PFSK-1 (cell line): ENCODE measurements around the gene MAN2B2.

Experiments used
- FOXP2 ChIP-seq: optimal IDR thresholded peaks from 2 replicates; pipeline ENCODE3; 2011; ENCODE audit warnings: borderline replicate concordance, control low read depth, inconsistent platforms; ENCODE audit not compliant: insufficient read depth; ENCODE audit errors: extremely low read length, extremely low read depth
- POLR2AphosphoS5 ChIP-seq: IDR thresholded peaks from 2 replicates; pipeline ENCODE4 v1.6.1; 2012; ENCODE audit warnings: low read depth, mild to moderate bottlenecking, control low read depth, low read length, moderate library complexity
- SIN3A ChIP-seq: IDR thresholded peaks from 2 replicates; pipeline ENCODE4 v1.6.1; 2012; ENCODE audit warnings: mild to moderate bottlenecking, low read length, moderate library complexity, borderline replicate concordance; ENCODE audit not compliant: insufficient read depth
- TAF1 ChIP-seq: IDR thresholded peaks from 2 replicates; pipeline ENCODE4 v1.6.1; 2012; ENCODE audit warnings: low read length, control low read depth, borderline replicate concordance; ENCODE audit not compliant: insufficient read depth
- TF ChIP-seq, protein P1 (sequence below), 2 experiments: IDR thresholded peaks; 2 replicates each; pipeline versions ENCODE4 v1.6.1 to v1.8.0; 2011 to 2012; ENCODE audit warnings: low read depth in 2 of 2, low read length in 2 of 2, control low read depth in 1 of 2, inconsistent platforms in 1 of 2, mild to moderate bottlenecking in 1 of 2, moderate library complexity in 1 of 2; ENCODE audit not compliant: insufficient read depth in 1 of 2

Gene MAN2B2

DNA sequence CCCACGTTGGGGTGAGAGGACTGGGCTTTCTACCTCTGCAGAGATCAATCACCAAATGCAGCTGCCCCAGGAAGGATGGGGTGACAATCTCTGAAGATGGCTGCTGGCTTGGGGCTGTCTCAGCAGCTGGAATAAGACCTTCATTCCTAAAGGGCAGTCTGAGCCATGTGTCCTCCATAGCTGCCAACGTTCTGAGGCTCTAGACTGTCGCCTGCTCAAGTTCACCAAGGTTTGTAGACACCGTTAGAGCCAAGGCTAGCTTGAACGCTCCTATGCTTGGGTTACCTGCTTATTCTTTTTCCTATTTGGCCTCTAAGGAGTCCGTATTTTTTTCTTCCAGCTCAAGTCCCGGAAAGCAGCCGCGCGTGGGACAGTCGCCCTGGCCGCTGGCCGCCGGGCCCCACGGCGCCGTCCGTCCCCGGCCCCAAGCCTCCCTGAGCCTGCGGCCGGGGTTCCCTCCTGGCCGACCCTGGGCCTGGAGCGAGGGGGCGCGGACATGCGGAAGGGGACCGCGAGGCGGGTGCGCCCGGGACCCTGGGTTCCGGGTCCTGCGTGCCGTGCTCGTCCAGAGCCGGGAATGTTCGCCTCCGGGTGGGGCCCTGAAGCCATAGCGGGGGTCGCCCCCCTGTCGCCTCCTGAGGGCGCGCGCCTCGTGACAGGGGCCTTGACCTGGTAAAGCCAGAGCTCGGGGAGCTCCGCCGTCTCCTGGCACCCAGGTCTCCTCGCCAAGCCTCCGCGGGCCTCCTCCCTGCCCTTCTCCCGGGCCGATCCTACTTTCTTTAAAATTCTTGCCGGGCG, 88.8 kb downstream of the MAN2B2 start:
- TF ChIP-seq, protein P1, sequence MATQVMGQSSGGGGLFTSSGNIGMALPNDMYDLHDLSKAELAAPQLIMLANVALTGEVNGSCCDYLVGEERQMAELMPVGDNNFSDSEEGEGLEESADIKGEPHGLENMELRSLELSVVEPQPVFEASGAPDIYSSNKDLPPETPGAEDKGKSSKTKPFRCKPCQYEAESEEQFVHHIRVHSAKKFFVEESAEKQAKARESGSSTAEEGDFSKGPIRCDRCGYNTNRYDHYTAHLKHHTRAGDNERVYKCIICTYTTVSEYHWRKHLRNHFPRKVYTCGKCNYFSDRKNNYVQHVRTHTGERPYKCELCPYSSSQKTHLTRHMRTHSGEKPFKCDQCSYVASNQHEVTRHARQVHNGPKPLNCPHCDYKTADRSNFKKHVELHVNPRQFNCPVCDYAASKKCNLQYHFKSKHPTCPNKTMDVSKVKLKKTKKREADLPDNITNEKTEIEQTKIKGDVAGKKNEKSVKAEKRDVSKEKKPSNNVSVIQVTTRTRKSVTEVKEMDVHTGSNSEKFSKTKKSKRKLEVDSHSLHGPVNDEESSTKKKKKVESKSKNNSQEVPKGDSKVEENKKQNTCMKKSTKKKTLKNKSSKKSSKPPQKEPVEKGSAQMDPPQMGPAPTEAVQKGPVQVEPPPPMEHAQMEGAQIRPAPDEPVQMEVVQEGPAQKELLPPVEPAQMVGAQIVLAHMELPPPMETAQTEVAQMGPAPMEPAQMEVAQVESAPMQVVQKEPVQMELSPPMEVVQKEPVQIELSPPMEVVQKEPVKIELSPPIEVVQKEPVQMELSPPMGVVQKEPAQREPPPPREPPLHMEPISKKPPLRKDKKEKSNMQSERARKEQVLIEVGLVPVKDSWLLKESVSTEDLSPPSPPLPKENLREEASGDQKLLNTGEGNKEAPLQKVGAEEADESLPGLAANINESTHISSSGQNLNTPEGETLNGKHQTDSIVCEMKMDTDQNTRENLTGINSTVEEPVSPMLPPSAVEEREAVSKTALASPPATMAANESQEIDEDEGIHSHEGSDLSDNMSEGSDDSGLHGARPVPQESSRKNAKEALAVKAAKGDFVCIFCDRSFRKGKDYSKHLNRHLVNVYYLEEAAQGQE (IDR thresholded peaks at IDR 0.05; ENCODE audit: insufficient read depth in 1 of 2, low read depth in 2 of 2, low read length in 2 of 2) = no peak
- TF ChIP-seq POLR2AphosphoS5 (no peak), SIN3A (no peak), TAF1 (no peak), FOXP2 (no peak)

DNA sequence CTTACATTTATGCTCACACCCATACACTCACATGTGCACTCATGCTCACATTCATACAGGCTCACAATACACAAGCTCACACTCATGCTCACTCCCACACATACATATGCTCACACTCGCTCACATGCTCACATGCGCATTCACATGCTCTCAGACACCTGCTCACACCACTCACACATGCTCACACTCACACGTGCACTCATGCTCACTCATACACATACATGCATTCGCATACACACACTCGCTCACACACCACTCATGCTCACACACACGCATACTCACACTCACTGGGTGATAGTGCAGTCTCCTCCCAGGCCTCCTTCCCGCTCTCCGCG, 90.3 kb downstream of the MAN2B2 start:
- no peak for TF ChIP-seq POLR2AphosphoS5
- TF ChIP-seq TAF1 = no peak
- no peak for TF ChIP-seq SIN3A
- TF ChIP-seq, protein P1 (IDR thresholded peaks at IDR 0.05; ENCODE audit: insufficient read depth in 1 of 2, low read depth in 2 of 2, low read length in 2 of 2) = no peak
- no peak for TF ChIP-seq FOXP2

DNA sequence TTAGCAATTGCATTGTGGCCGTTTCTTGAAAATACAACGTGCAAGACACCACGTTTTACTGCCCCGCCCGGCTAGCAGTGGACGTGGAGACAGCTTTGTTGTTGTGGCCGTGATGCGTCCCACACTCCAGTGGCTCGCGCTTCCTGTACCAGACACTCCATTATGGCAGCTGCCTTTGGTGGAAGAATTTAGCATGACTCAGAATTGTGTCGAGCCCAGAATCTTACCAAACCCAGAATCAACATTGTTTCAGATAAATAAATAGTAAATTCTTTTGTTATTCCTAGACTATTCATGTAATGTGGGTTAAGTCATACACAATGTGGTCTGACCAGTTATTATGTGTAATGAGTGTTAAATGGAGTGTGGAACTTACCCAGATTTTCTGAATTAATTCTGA, 93.4 kb downstream of the MAN2B2 start:
- TF ChIP-seq SIN3A (no peak), FOXP2 (no peak), TAF1 (no peak), POLR2AphosphoS5 (no peak)
- TF ChIP-seq, protein P1 (IDR thresholded peaks at IDR 0.05; ENCODE audit: insufficient read depth in 1 of 2, low read depth in 2 of 2, low read length in 2 of 2) = no peak

DNA sequence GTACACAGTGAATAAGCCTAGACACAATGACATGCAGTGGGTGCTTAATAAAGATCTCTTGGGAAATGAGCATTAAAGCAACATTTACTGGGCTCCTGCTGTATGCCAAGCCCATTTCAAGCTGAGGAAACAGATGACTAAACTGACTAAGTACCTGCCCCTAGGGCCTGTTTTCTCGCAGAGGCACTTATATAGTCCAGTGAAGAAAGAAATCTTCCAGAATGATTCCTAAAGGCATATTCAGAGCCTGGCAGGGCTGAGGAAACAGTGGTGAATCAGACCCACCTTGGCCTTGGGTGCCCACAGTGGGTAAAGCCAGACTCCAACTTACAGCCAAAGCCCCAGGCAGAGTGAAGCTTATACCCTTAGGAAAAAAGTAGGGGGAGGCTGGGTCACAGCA, 96.7 kb downstream of the MAN2B2 start:
- TF ChIP-seq SIN3A (no peak), POLR2AphosphoS5 (no peak), TAF1 (no peak), FOXP2 (no peak)

DNA sequence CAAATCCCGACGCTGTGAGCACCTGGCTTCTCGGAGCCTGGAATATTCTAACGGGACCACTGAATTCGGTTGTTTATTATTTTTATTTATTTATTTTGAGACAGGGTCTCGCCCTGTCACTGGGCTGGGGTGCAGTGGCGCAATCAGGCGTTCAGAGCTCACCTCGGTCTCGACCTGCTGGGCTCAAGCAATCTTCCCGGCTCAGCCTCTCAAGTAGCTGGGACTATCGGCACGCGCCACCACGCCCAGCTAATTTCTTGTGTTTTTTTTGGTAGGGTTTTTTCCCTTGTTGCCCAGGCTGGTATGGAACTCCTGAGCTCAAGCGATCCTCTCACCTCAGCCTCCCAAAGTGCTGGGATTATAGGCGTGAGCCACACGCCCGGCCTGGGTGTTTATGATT, 97.1 kb downstream of the MAN2B2 start:
- no peak for TF ChIP-seq FOXP2
- TF ChIP-seq TAF1 = no peak
- TF ChIP-seq POLR2AphosphoS5 = no peak
- TF ChIP-seq SIN3A = no peak
- TF ChIP-seq, protein P1 (IDR thresholded peaks at IDR 0.05; ENCODE audit: insufficient read depth in 1 of 2, low read depth in 2 of 2, low read length in 2 of 2) = no peak
